A673 (cell line): ENCODE results near the gene ADA. TPM values are rescaled to one million over a fixed set of nuclear protein-coding genes. Genes with fewer than 3 reads are reported as not detected.

ENCODE experiments used
- BruUV-seq: library from RNA; stranded (reverse); fragments of 400-500 nt; replicated peaks from 2 replicates; lab custom pipeline; 2021; lab: Mats Ljungman, UMichigan
- CTCF ChIA-PET: fragments of 300-600 bp; sonication (Branson Sonifier 250); formaldehyde crosslinking; loops from one replicate; lab custom pipeline; 2022; ENCODE audit warnings: antibody characterized with exemption; lab: Charles Lee
- POLR2A ChIA-PET: fragments of 300-600 bp; sonication (Branson Sonifier 250); formaldehyde crosslinking; loops from one replicate; lab custom pipeline; 2022; ENCODE audit warnings: antibody characterized with exemption; ENCODE audit not compliant: low non-redundant PET; lab: Charles Lee
- DNase-seq: peaks from one replicate; pipeline ENCODE4 v3.0.0-alpha.2; 2015; ENCODE audit warnings: low spot score
- H3K27ac ChIP-seq: fragments of 200-600 bp; sonication (generic); 2 replicates; pipeline ENCODE4 v1.5.1; 2016; ENCODE audit warnings: mixed run types, low read depth, mild to moderate bottlenecking, mixed read lengths, antibody characterized with exemption, low read length; ENCODE audit not compliant: poor library complexity, severe bottlenecking
- H3K27me3 ChIP-seq: fragments of 200-600 bp; sonication (generic); replicated peaks from 2 replicates; pipeline ENCODE4 v1.6.1; 2017; ENCODE audit warnings: mixed run types, low read depth, mild to moderate bottlenecking, mixed read lengths, antibody characterized with exemption, low read length; ENCODE audit not compliant: insufficient read depth, poor library complexity
- H3K36me3 ChIP-seq: fragments of 200-600 bp; sonication (generic); 2 replicates; pipeline ENCODE4 v1.6.1; 2016; ENCODE audit warnings: mixed run types, mild to moderate bottlenecking, mixed read lengths, antibody characterized with exemption, low read length; ENCODE audit not compliant: insufficient read depth, poor library complexity, severe bottlenecking
- H3K4me1 ChIP-seq: fragments of 200-600 bp; sonication (generic); 2 replicates; pipeline ENCODE4 v1.6.1; 2017; ENCODE audit warnings: mixed run types, mild to moderate bottlenecking, mixed read lengths, antibody characterized with exemption, low read length; ENCODE audit not compliant: insufficient read depth, poor library complexity, severe bottlenecking
- H3K4me3 ChIP-seq: fragments of 200-600 bp; sonication (generic); 2 replicates; pipeline ENCODE4 v1.5.1; 2016; ENCODE audit warnings: low read depth, mixed run types, mild to moderate bottlenecking, mixed read lengths, low read length; ENCODE audit not compliant: poor library complexity, severe bottlenecking
- H3K9me3 ChIP-seq: fragments of 200-600 bp; sonication (generic); 2 replicates; pipeline ENCODE4 v1.6.1; 2016; ENCODE audit warnings: mixed run types, low read depth, mild to moderate bottlenecking, mixed read lengths, antibody characterized with exemption, low read length; ENCODE audit not compliant: poor library complexity, severe bottlenecking
- CTCF ChIP-seq: fragments of 300-800, 200-600 bp; sonication (generic); conservative IDR thresholded peaks from 2 replicates; pipeline ENCODE4 v1.5.1; 2017; ENCODE audit warnings: low read depth, mild to moderate bottlenecking, antibody characterized with exemption, low read length, moderate library complexity, mixed read lengths
- EZH2 ChIP-seq: fragments of 200-600 bp; sonication (generic); IDR thresholded peaks from 2 replicates; pipeline ENCODE4 v1.6.1; 2017; ENCODE audit warnings: borderline replicate concordance, low read depth, mild to moderate bottlenecking, mixed read lengths, antibody characterized with exemption, low read length; ENCODE audit not compliant: poor library complexity, severe bottlenecking
- intact Hi-C: fragments of 100-400 bp; cut with micrococcal nuclease; formaldehyde crosslinking; loops from one replicate; pipeline ENCODE4 v1.10.0; 2022; ENCODE audit not compliant: unreplicated experiment
- total RNA-seq: library from RNA; stranded (reverse); gene quantifications from 2 replicates; pipeline ENCODE4 v1.2.3, GENCODE V29; 2021

The ADA gene
- total RNA-seq, 1 experiment from 2014 or later, result 19.3 TPM

GRCh38 chr20:44624152-44624551, 27.3 kb downstream of the ADA start:
- no TSS peak for BruUV-seq
- CTCF ChIA-PET, result no interaction called here
- no peak overlapping the region for H3K4me3 ChIP-seq
- intact Hi-C loops, result no loop called here
- no peaks in the 10 kb centered on the region for H3K9me3 ChIP-seq
- no peaks in the 10 kb centered on the region for H3K27me3 ChIP-seq
- H3K27ac ChIP-seq, result no peak overlapping the region
- H3K4me1 ChIP-seq, result no peaks in the 10 kb centered on the region
- H3K36me3 ChIP-seq, result peaks cover 26% of the 10 kb centered on the region
- POLR2A ChIA-PET, result no interaction called here
- DNase-seq, result no peak
- TF ChIP-seq EZH2 (no peak), CTCF (no peak)

DNA sequence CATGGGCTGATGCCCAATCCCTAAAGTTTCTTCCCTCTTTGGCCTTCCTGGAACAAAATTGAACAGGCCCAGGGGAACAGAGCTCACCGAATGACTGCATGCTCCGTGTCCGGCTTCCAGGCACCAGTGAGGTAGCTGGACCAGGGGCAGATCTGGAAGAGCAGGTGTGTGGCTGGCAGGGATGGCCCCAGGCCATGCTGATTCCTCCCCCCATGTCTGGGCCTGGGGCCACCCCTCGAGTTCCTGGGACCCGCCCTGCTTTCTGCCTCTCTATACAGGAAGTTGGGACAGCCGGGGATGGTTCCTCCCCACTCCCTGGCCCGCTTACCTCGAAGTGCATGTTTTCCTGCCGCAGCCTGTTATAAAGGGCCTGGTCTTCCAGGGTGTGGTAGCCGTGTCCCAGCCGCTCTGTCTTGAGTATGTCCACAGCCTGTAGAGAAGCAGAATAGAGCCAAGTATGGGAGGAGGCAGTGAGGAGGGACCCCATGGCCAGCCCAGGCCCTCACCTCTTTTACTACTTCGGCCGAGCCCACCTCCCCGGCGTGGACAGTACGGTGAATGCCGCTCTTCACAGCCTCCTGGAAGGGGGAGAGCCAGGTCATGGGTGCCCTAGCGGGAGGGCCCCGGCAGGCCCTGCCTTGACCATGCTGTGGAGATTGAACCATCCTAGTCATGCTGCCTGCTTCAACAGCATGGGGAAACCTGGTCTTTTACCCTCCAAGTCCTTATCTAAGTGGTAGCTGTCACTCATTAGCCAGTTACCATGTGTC, 28.8 kb downstream of the ADA start:
- DNase-seq, result no peak
- no TSS peak for BruUV-seq
- H3K27me3 ChIP-seq, result no peaks in the 10 kb centered on the region
- intact Hi-C loops, result no loop called here
- peaks cover 36% of the 10 kb centered on the region for H3K36me3 ChIP-seq
- H3K4me1 ChIP-seq, result no peaks in the 10 kb centered on the region
- ChIA-PET CTCF (no interaction called here), POLR2A (no interaction called here)
- TF ChIP-seq CTCF, result no peak
- TF ChIP-seq EZH2, result no peak
- no peaks in the 10 kb centered on the region for H3K9me3 ChIP-seq
- no peak overlapping the region for H3K27ac ChIP-seq
- no peak overlapping the region for H3K4me3 ChIP-seq

DNA sequence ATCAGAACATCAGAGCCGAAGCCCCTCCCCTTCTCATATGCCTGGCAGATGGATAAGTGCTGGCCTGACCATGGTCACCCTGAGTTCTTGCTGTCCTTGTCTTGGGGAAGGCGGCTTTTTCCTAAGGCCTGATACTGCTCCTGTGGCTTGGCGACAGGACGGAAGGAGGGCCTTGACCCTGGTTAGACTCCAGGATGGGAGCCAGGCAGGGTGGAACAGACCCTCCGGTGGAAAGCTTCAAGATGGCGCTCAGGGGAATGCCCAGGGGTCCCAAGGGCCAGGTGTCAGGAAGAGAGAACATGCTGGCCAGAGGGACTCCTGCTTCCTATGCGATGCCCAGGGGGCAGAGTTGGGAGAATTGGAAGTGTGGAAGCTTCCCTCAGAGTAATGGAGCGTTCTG, 29.6 kb downstream of the ADA start:
- ChIA-PET CTCF (no interaction called here), POLR2A (interaction anchor here (0.6 kb wide), 1 partner anchor 146 kb away, joined by 3 read pairs; no protein-coding TSS in a partner anchor)
- BruUV-seq, result no TSS peak
- no peak for TF ChIP-seq EZH2
- no peak for TF ChIP-seq CTCF
- Histone ChIP-seq H3K36me3 (peaks cover 41% of the 10 kb centered on the region), H3K27me3 (no peaks in the 10 kb centered on the region), H3K9me3 (no peaks in the 10 kb centered on the region), H3K27ac (no peak overlapping the region), H3K4me1 (peaks cover under 1% of the 10 kb centered on the region), H3K4me3 (no peak overlapping the region)
- intact Hi-C loops, result no loop called here
- DNase-seq, result no peak
